ENCODE data around the gene EIF1.

- TF ChIP-seq CTCF (IDR thresholded peaks at IDR 0.05) (no peak), POLR2A (IDR thresholded peaks at IDR 0.05) (no peak)
These were observed 22.4 kb upstream of the EIF1 start for GRCh38 chr17:41666237-41666641.
